G401.6 (cell line): ENCODE measurements around the gene KLHL36.
"Not testable (repeated sequence)": the region's sequence is repeated elsewhere in the genome, so short reads cannot be mapped to it uniquely, and the experiment has no call there.

ENCODE experiments used
- FAIRE-seq: peaks from 2 replicates; lab custom pipeline; 2012; peaks lifted over from hg19 to GRCh38; lab: Jason Lieb, UNC

The KLHL36 gene

GRCh38 chr16:84673561-84673960 is 25.2 kb downstream of the KLHL36 start:
- FAIRE-seq: no peak

- no peak for FAIRE-seq
These were observed 27.1 kb downstream of the KLHL36 start for GRCh38 chr16:84675423-84675822.

GRCh38 chr16:84675884-84676283 is 27.6 kb downstream of the KLHL36 start:
- no peak for FAIRE-seq

- no peak for FAIRE-seq
These were observed 28.9 kb downstream of the KLHL36 start for GRCh38 chr16:84677017-84677803.

GRCh38 chr16:84677849-84678248 is 29.5 kb downstream of the KLHL36 start:
- FAIRE-seq: no peak

- no peak for FAIRE-seq
These were observed 30.2 kb downstream of the KLHL36 start for GRCh38 chr16:84678541-84678940.

- FAIRE-seq: no peak
These were observed 32.0 kb downstream of the KLHL36 start for GRCh38 chr16:84680165-84680842.

- no peak for FAIRE-seq
These were observed 32.7 kb downstream of the KLHL36 start for GRCh38 chr16:84680843-84681629.

GRCh38 chr16:84683691-84684591 is 35.6 kb downstream of the KLHL36 start:
- FAIRE-seq: no peak

- FAIRE-seq: no peak
These were observed 36.3 kb downstream of the KLHL36 start for GRCh38 chr16:84684592-84684965.

GRCh38 chr16:84685210-84685609 is 36.9 kb downstream of the KLHL36 start:
- no peak for FAIRE-seq

GRCh38 chr16:84686707-84687298 is 38.5 kb downstream of the KLHL36 start:
- no peak for FAIRE-seq

GRCh38 chr16:84687715-84688114 is 39.4 kb downstream of the KLHL36 start:
- no peak for FAIRE-seq

GRCh38 chr16:84688163-84688562 is 39.9 kb downstream of the KLHL36 start:
- not testable (repeated sequence) for FAIRE-seq

GRCh38 chr16:84689111-84689510 is 40.8 kb downstream of the KLHL36 start:
- FAIRE-seq: no peak

- no peak for FAIRE-seq
These were observed 41.9 kb downstream of the KLHL36 start for GRCh38 chr16:84690088-84690819.

GRCh38 chr16:84692451-84693214 is 44.3 kb downstream of the KLHL36 start:
- no peak for FAIRE-seq

- not testable (repeated sequence) for FAIRE-seq
These were observed 45.6 kb downstream of the KLHL36 start for GRCh38 chr16:84693869-84694268.

GRCh38 chr16:84694980-84695379 is 46.7 kb downstream of the KLHL36 start:
- no peak for FAIRE-seq

GRCh38 chr16:84699147-84699711 is 50.9 kb downstream of the KLHL36 start:
- FAIRE-seq: no peak
